HEK293T (cell line): ENCODE measurements around the gene B4GALT7.

ENCODE experiments used
- ARNT ChIP-seq: fragments of 450-650 bp; IDR thresholded peaks from 2 replicates; pipeline ENCODE4 v1.6.1; 2017; ENCODE audit warnings: mild to moderate bottlenecking
- BHLHE40 ChIP-seq: fragments of 450-650 bp; IDR thresholded peaks from 2 replicates; pipeline ENCODE4 v1.6.1; 2016; ENCODE audit warnings: mild to moderate bottlenecking, moderate library complexity, borderline replicate concordance
- CTBP1 ChIP-seq: fragments of 450-650 bp; IDR thresholded peaks from 2 replicates; pipeline ENCODE4 v1.6.1; 2016; ENCODE audit warnings: borderline replicate concordance
- ELF4 ChIP-seq: fragments of 450-650 bp; IDR thresholded peaks from 2 replicates; pipeline ENCODE4 v1.6.1; 2017; ENCODE audit warnings: antibody characterized with exemption
- FOXA1 ChIP-seq: fragments of 450-650 bp; IDR thresholded peaks from 2 replicates; pipeline ENCODE4 v1.6.1; 2016; ENCODE audit warnings: mild to moderate bottlenecking
- FOXK2 ChIP-seq: fragments of 450-650 bp; IDR thresholded peaks from 2 replicates; pipeline ENCODE4 v1.6.1; 2016; ENCODE audit warnings: mild to moderate bottlenecking
- FOXM1 ChIP-seq: fragments of 450-650 bp; IDR thresholded peaks from 2 replicates; pipeline ENCODE4 v1.6.1; 2017; ENCODE audit warnings: mild to moderate bottlenecking, borderline replicate concordance
- LEF1 ChIP-seq: fragments of 450-650 bp; IDR thresholded peaks from 2 replicates; pipeline ENCODE4 v1.6.1; 2017; ENCODE audit warnings: mild to moderate bottlenecking, borderline replicate concordance
- SP1 ChIP-seq: fragments of 450-650 bp; IDR thresholded peaks from 2 replicates; pipeline ENCODE4 v1.6.1; 2017
- SUZ12 ChIP-seq: fragments of 450-650 bp; IDR thresholded peaks from 2 replicates; pipeline ENCODE4 v1.6.1; 2016; ENCODE audit warnings: mild to moderate bottlenecking
- TARDBP ChIP-seq: fragments of 450-650 bp; IDR thresholded peaks from 2 replicates; pipeline ENCODE4 v1.6.1; 2016

- TF ChIP-seq ELF4 (no peak), BHLHE40 (no peak), SP1 (no peak), FOXA1 (no peak), ARNT (no peak), FOXK2 (no peak), TARDBP (no peak), FOXM1 (no peak), SUZ12 (no peak), LEF1 (no peak), CTBP1 (no peak)
Observed at GRCh38 chr5:177575488-177575887, 24.4 kb upstream of the B4GALT7 start.
